Liver (tissue), 3 donors: ENCODE results near the gene HSF2BP.
"Not testable (repeated sequence)": the region's sequence is repeated elsewhere in the genome, so short reads cannot be mapped to it uniquely, and the experiment has no call there.

Experiments used
- EGR1 ChIP-seq, 2 donors: IDR thresholded peaks; 2 replicates each; pipeline ENCODE4 v1.6.1; 2016 to 2018; ENCODE audit warnings: antibody characterized with exemption in 2 of 2, low read depth in 2 of 2
- GABPA ChIP-seq, 2 donors: IDR thresholded peaks in 1 of 2; conservative IDR thresholded peaks in 1 of 2; 2 replicates each; pipeline ENCODE4 v1.6.1; 2016; ENCODE audit warnings: antibody characterized with exemption in 2 of 2, mild to moderate bottlenecking in 1 of 2, moderate library complexity in 1 of 2
- NR2F2 ChIP-seq: IDR thresholded peaks from 2 replicates; pipeline ENCODE4 v1.6.1; 2016; ENCODE audit warnings: antibody characterized with exemption
- RAD21 ChIP-seq, 2 donors: IDR thresholded peaks; 2 replicates each; pipeline ENCODE4 v1.6.1; 2016; ENCODE audit warnings: antibody characterized with exemption in 2 of 2, mild to moderate bottlenecking in 2 of 2
- TAF1 ChIP-seq: conservative IDR thresholded peaks from 2 replicates; pipeline ENCODE4 v1.6.1; 2016; ENCODE audit warnings: antibody characterized with exemption, mild to moderate bottlenecking
- TF ChIP-seq, protein P1 (sequence below): fragments of 150-350 bp; IDR thresholded peaks from 2 replicates; pipeline ENCODE4 v1.5.1; 2017; ENCODE audit warnings: improper control_type of control experiment, low read depth, low read length; ENCODE audit not compliant: missing input control
- TF ChIP-seq, protein P2 (sequence below): IDR thresholded peaks from 2 replicates; pipeline ENCODE4 v1.6.1; 2016; ENCODE audit warnings: antibody characterized with exemption, mild to moderate bottlenecking
- TF ChIP-seq, protein P3 (sequence below): IDR thresholded peaks from 2 replicates; pipeline ENCODE4 v1.6.1; 2016; ENCODE audit warnings: antibody characterized with exemption
- TF ChIP-seq, protein P4 (sequence below): IDR thresholded peaks from 2 replicates; pipeline ENCODE4 v1.6.1; 2016; ENCODE audit warnings: antibody characterized with exemption
- donor health status: healthy.
- donor health status: healthy.

DNA sequence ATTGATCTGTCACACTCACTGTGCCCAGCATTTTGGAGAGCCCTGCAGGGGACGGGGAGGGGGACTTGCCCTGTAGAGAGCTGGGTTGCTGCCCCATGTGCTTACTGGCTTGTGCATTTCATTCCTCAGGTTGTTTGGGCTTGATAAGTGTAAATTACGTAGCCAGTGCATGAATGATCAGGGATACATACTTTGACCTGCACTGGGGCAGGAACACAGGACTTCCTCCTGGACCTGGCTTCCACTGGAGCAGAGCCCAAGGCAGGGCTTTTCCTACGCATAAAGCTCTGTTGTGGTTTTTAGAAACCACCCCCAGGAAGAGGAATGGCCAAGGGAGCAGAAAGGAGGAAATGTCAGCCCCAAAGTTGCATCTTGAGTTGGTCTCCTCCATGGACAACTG is 144.5 kb downstream of the HSF2BP start:
- TF ChIP-seq, protein P1, sequence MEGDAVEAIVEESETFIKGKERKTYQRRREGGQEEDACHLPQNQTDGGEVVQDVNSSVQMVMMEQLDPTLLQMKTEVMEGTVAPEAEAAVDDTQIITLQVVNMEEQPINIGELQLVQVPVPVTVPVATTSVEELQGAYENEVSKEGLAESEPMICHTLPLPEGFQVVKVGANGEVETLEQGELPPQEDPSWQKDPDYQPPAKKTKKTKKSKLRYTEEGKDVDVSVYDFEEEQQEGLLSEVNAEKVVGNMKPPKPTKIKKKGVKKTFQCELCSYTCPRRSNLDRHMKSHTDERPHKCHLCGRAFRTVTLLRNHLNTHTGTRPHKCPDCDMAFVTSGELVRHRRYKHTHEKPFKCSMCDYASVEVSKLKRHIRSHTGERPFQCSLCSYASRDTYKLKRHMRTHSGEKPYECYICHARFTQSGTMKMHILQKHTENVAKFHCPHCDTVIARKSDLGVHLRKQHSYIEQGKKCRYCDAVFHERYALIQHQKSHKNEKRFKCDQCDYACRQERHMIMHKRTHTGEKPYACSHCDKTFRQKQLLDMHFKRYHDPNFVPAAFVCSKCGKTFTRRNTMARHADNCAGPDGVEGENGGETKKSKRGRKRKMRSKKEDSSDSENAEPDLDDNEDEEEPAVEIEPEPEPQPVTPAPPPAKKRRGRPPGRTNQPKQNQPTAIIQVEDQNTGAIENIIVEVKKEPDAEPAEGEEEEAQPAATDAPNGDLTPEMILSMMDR: not testable (repeated sequence)
- TF ChIP-seq NR2F2; GABPA (IDR thresholded peaks at IDR 0.05 in 1 of 2, conservative IDR thresholded peaks at IDR 0.05 in 1 of 2); TAF1; EGR1 (IDR thresholded peaks at IDR 0.05; ENCODE audit: low read depth in 2 of 2); RAD21 (IDR thresholded peaks at IDR 0.05): not testable (repeated sequence)
- TF ChIP-seq, protein P2, sequence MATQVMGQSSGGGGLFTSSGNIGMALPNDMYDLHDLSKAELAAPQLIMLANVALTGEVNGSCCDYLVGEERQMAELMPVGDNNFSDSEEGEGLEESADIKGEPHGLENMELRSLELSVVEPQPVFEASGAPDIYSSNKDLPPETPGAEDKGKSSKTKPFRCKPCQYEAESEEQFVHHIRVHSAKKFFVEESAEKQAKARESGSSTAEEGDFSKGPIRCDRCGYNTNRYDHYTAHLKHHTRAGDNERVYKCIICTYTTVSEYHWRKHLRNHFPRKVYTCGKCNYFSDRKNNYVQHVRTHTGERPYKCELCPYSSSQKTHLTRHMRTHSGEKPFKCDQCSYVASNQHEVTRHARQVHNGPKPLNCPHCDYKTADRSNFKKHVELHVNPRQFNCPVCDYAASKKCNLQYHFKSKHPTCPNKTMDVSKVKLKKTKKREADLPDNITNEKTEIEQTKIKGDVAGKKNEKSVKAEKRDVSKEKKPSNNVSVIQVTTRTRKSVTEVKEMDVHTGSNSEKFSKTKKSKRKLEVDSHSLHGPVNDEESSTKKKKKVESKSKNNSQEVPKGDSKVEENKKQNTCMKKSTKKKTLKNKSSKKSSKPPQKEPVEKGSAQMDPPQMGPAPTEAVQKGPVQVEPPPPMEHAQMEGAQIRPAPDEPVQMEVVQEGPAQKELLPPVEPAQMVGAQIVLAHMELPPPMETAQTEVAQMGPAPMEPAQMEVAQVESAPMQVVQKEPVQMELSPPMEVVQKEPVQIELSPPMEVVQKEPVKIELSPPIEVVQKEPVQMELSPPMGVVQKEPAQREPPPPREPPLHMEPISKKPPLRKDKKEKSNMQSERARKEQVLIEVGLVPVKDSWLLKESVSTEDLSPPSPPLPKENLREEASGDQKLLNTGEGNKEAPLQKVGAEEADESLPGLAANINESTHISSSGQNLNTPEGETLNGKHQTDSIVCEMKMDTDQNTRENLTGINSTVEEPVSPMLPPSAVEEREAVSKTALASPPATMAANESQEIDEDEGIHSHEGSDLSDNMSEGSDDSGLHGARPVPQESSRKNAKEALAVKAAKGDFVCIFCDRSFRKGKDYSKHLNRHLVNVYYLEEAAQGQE: not testable (repeated sequence)
- TF ChIP-seq, protein P3, sequence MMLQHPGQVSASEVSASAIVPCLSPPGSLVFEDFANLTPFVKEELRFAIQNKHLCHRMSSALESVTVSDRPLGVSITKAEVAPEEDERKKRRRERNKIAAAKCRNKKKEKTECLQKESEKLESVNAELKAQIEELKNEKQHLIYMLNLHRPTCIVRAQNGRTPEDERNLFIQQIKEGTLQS: not testable (repeated sequence)
- TF ChIP-seq, protein P4, sequence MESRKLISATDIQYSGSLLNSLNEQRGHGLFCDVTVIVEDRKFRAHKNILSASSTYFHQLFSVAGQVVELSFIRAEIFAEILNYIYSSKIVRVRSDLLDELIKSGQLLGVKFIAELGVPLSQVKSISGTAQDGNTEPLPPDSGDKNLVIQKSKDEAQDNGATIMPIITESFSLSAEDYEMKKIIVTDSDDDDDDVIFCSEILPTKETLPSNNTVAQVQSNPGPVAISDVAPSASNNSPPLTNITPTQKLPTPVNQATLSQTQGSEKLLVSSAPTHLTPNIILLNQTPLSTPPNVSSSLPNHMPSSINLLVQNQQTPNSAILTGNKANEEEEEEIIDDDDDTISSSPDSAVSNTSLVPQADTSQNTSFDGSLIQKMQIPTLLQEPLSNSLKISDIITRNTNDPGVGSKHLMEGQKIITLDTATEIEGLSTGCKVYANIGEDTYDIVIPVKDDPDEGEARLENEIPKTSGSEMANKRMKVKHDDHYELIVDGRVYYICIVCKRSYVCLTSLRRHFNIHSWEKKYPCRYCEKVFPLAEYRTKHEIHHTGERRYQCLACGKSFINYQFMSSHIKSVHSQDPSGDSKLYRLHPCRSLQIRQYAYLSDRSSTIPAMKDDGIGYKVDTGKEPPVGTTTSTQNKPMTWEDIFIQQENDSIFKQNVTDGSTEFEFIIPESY: not testable (repeated sequence)
